Kidney epithelial cell (primary cell): Measurements from ENCODE around the gene PLA2G15. TPM values are rescaled to one million over a fixed set of nuclear protein-coding genes. Genes with fewer than 3 reads are reported as not detected.
A peak's percentile ranks its signal among the peaks of the same experiment; 100 is the strongest.

Experiments used
- DNase-seq: peaks from one replicate; pipeline ENCODE4 v3.0.0-alpha.2; 2010; ENCODE audit warnings: low read depth
- H3K27me3 ChIP-seq: 2 replicates; pipeline ENCODE4 v1.6.0; 2011; ENCODE audit warnings: low read length; ENCODE audit not compliant: control insufficient read depth, insufficient read depth
- H3K36me3 ChIP-seq: 2 replicates; pipeline ENCODE4 v1.5.1; 2011; ENCODE audit warnings: low read length; ENCODE audit not compliant: control insufficient read depth, insufficient read depth
- H3K4me3 ChIP-seq: 2 replicates; pipeline ENCODE4 v1.5.1; 2011; ENCODE audit warnings: low read depth, mild to moderate bottlenecking, control low read depth, low read length
- CTCF ChIP-seq: IDR thresholded peaks from 2 replicates; pipeline ENCODE4 v1.5.1; 2011; ENCODE audit warnings: mild to moderate bottlenecking, moderate library complexity, low read length, control low read depth, inconsistent platforms; ENCODE audit not compliant: insufficient read depth, poor library complexity, severe bottlenecking
- total RNA-seq: library from RNA; depleted of rRNA; stranded (reverse); fragments of >200 nt; gene quantifications from 2 replicates; pipeline ENCODE4 v1.2.3, GENCODE V29; 2015

The PLA2G15 gene
- total RNA-seq, 1 donor from 2014 or later, result 27.2 TPM

- no peak overlapping the region for H3K4me3 ChIP-seq
- DNase-seq, result no peak
- no peak for TF ChIP-seq CTCF
Measured at GRCh38 chr16:68300734-68301459, 55.7 kb downstream of the PLA2G15 start.

GRCh38 chr16:68306633-68307032, 61.5 kb downstream of the PLA2G15 start:
- no peak for TF ChIP-seq CTCF
- no peaks in the 10 kb centered on the region for H3K27me3 ChIP-seq
- H3K4me3 ChIP-seq, result no peak overlapping the region
- H3K36me3 ChIP-seq, result no peaks in the 10 kb centered on the region
- no peak for DNase-seq

More at GRCh38 chr16:68300734-68301459, 55.7 kb downstream of the PLA2G15 start:
- H3K27me3 ChIP-seq, result no peaks in the 10 kb centered on the region
- no peaks in the 10 kb centered on the region for H3K36me3 ChIP-seq

- DNase-seq, result no peak
- H3K27me3 ChIP-seq, result no peaks in the 10 kb centered on the region
- H3K4me3 ChIP-seq, result peak overlapping the region; percentile 88
- TF ChIP-seq CTCF, result no peak
- no peaks in the 10 kb centered on the region for H3K36me3 ChIP-seq
Measured at GRCh38 chr16:68309799-68310198, 64.6 kb downstream of the PLA2G15 start.

GRCh38 chr16:68310437-68310773, 65.2 kb downstream of the PLA2G15 start:
- H3K4me3 ChIP-seq, result peak overlapping the region; percentile 88

More at GRCh38 chr16:68310437-68310773, 65.2 kb downstream of the PLA2G15 start:
- no peak for TF ChIP-seq CTCF
- Histone ChIP-seq H3K27me3 (no peaks in the 10 kb centered on the region), H3K36me3 (no peaks in the 10 kb centered on the region)
- no peak for DNase-seq

Other genes starting within 250 kb of the PLA2G15 start
- not detected in 2 replicates for gene DPEP2, start 245.9 kb upstream of the PLA2G15 start, total RNA-seq
- gene DPEP2NB, start 229.5 kb upstream of the PLA2G15 start, total RNA-seq, result not detected in 2 replicates
- 10.6 and 11.4 TPM in 2 replicates for gene DDX28, start 222.1 kb upstream of the PLA2G15 start, total RNA-seq
- 14.8 and 24.8 TPM in 2 replicates for gene DUS2, start 222.1 kb upstream of the PLA2G15 start, total RNA-seq
- gene NFATC3, start 160.0 kb upstream of the PLA2G15 start, total RNA-seq, result 15.2 and 21.7 TPM in 2 replicates
- 26.9 and 42.0 TPM in 2 replicates for gene ESRP2, start 9.2 kb upstream of the PLA2G15 start, total RNA-seq
- gene SLC7A6, start 19.2 kb downstream of the PLA2G15 start, total RNA-seq, result 12.1 and 29.4 TPM in 2 replicates
- 10.4 and 14.4 TPM in 2 replicates for gene SLC7A6OS, start 65.6 kb downstream of the PLA2G15 start, total RNA-seq
- 37.0 and 41.8 TPM in 2 replicates for gene PRMT7, start 65.6 kb downstream of the PLA2G15 start, total RNA-seq
- gene SMPD3, start 203.1 kb downstream of the PLA2G15 start, total RNA-seq, result under 0.01 and 0.38 TPM in 2 replicates